GM19467 (cell line): ENCODE results near the gene BNC2.
"Not testable (repeated sequence)": the region's sequence is repeated elsewhere in the genome, so short reads cannot be mapped to it uniquely, and the experiment has no call there.

ENCODE experiments used
- ATAC-seq: cut with Tn5 transposase; IDR thresholded peaks from one replicate; pipeline ENCODE4 v1.9.1; 2021; ENCODE audit warnings: mild to moderate bottlenecking, moderate library complexity; ENCODE audit not compliant: unreplicated experiment

Gene BNC2

GRCh38 chr9:16555802-16556201 is 314.7 kb downstream of the BNC2 start:
- no peak for ATAC-seq

- ATAC-seq = no peak
Observed at GRCh38 chr9:16553869-16554540, 316.5 kb downstream of the BNC2 start.

GRCh38 chr9:16552252-16552651 is 318.2 kb downstream of the BNC2 start:
- ATAC-seq = no peak

GRCh38 chr9:16551692-16552091 is 318.8 kb downstream of the BNC2 start:
- ATAC-seq = no peak

- ATAC-seq = no peak
Observed at GRCh38 chr9:16545639-16546038, 324.8 kb downstream of the BNC2 start.

GRCh38 chr9:16544842-16545241 is 325.6 kb downstream of the BNC2 start:
- no peak for ATAC-seq

GRCh38 chr9:16543686-16544085 is 326.8 kb downstream of the BNC2 start:
- no peak for ATAC-seq

GRCh38 chr9:16543225-16543624 is 327.2 kb downstream of the BNC2 start:
- ATAC-seq = no peak

GRCh38 chr9:16542290-16542689 is 328.2 kb downstream of the BNC2 start:
- ATAC-seq = no peak

GRCh38 chr9:16540743-16541613 is 329.5 kb downstream of the BNC2 start:
- no peak for ATAC-seq

- ATAC-seq = not testable (repeated sequence)
Observed at GRCh38 chr9:16539626-16540025, 330.8 kb downstream of the BNC2 start.

GRCh38 chr9:16535555-16535954 is 334.9 kb downstream of the BNC2 start:
- no peak for ATAC-seq

GRCh38 chr9:16532681-16533450 is 337.6 kb downstream of the BNC2 start:
- no peak for ATAC-seq

- no peak for ATAC-seq
Observed at GRCh38 chr9:16532272-16532671, 338.2 kb downstream of the BNC2 start.

- ATAC-seq = no peak
Observed at GRCh38 chr9:16530669-16531642, 339.5 kb downstream of the BNC2 start.

GRCh38 chr9:16527573-16527972 is 342.9 kb downstream of the BNC2 start:
- no peak for ATAC-seq

GRCh38 chr9:16526380-16526779 is 344.1 kb downstream of the BNC2 start:
- ATAC-seq = no peak

GRCh38 chr9:16524823-16525222 is 345.6 kb downstream of the BNC2 start:
- ATAC-seq = no peak

- ATAC-seq = no peak
Observed at GRCh38 chr9:16524078-16524477, 346.4 kb downstream of the BNC2 start.

- ATAC-seq = no peak
Observed at GRCh38 chr9:16521868-16522411, 348.5 kb downstream of the BNC2 start.
